Activated naive CD4-positive, alpha-beta T cell treated with anti-CD3 and anti-CD28 coated beads, Interleukin-2, amount 50 U/mL, for 16 hours (primary cell): ENCODE results near the gene NEDD4L.
"Not testable (repeated sequence)": the region's sequence is repeated elsewhere in the genome, so short reads cannot be mapped to it uniquely, and the experiment has no call there.

ENCODE experiments used
- DNase-seq: peaks from one replicate; pipeline ENCODE4 v3.0.0-alpha.2; 2020

Gene NEDD4L

GRCh38 chr18:58243401-58243800 is 199.4 kb downstream of the NEDD4L start:
- DNase-seq: no peak

- no peak for DNase-seq
These were observed 203.4 kb downstream of the NEDD4L start for GRCh38 chr18:58247363-58247834.

GRCh38 chr18:58249712-58250111 is 205.7 kb downstream of the NEDD4L start:
- no peak for DNase-seq

GRCh38 chr18:58251416-58251815 is 207.4 kb downstream of the NEDD4L start:
- DNase-seq: no peak

GRCh38 chr18:58252166-58252565 is 208.1 kb downstream of the NEDD4L start:
- DNase-seq: no peak

GRCh38 chr18:58253318-58253717 is 209.3 kb downstream of the NEDD4L start:
- no peak for DNase-seq

GRCh38 chr18:58253871-58254270 is 209.8 kb downstream of the NEDD4L start:
- no peak for DNase-seq

GRCh38 chr18:58254873-58255511 is 211.0 kb downstream of the NEDD4L start:
- DNase-seq: no peak

GRCh38 chr18:58255701-58256311 is 211.8 kb downstream of the NEDD4L start:
- DNase-seq: no peak

GRCh38 chr18:58256316-58257080 is 212.5 kb downstream of the NEDD4L start:
- no peak for DNase-seq

- no peak for DNase-seq
These were observed 213.4 kb downstream of the NEDD4L start for GRCh38 chr18:58257461-58257860.

GRCh38 chr18:58258692-58259342 is 214.8 kb downstream of the NEDD4L start:
- no peak for DNase-seq

GRCh38 chr18:58263055-58263957 is 219.3 kb downstream of the NEDD4L start:
- DNase-seq: no peak

- no peak for DNase-seq
These were observed 220.0 kb downstream of the NEDD4L start for GRCh38 chr18:58264075-58264474.

- no peak for DNase-seq
These were observed 220.8 kb downstream of the NEDD4L start for GRCh38 chr18:58264840-58265239.

GRCh38 chr18:58265489-58265888 is 221.5 kb downstream of the NEDD4L start:
- not testable (repeated sequence) for DNase-seq

GRCh38 chr18:58266291-58266690 is 222.3 kb downstream of the NEDD4L start:
- no peak for DNase-seq

- DNase-seq: no peak
These were observed 223.5 kb downstream of the NEDD4L start for GRCh38 chr18:58267493-58267892.

- DNase-seq: no peak
These were observed 224.8 kb downstream of the NEDD4L start for GRCh38 chr18:58268849-58269248.

GRCh38 chr18:58269931-58270330 is 225.9 kb downstream of the NEDD4L start:
- DNase-seq: no peak

- DNase-seq: no peak
These were observed 226.4 kb downstream of the NEDD4L start for GRCh38 chr18:58270396-58270795.

GRCh38 chr18:58271770-58272169 is 227.7 kb downstream of the NEDD4L start:
- no peak for DNase-seq
